ENCODE measurements around the gene TRAPPC8. TPM values are rescaled to one million over a fixed set of nuclear protein-coding genes. Genes with fewer than 3 reads are reported as not detected.

TRAPPC8 gene
- total and polyA plus RNA-seq, 10 of the 15 experiments (the other 5 are each of a cell fraction or from before 2014, with no cell fraction given) = 13.0 to 75.4 (median 24.8) TPM

GRCh38 chr18:31979714-31980113, 36.8 kb upstream of the TRAPPC8 start (continued):
- TF ChIP-seq ZNF687 (IDR thresholded peaks at IDR 0.05) = no peak
- no peak for TF ChIP-seq HCFC1 (IDR thresholded peaks at IDR 0.05; ENCODE audit: low read length)
- TF ChIP-seq NFIC (IDR thresholded peaks at IDR 0.05; ENCODE audit: low read depth, low read length) = no peak
- no peak for TF ChIP-seq MEF2B (IDR thresholded peaks at IDR 0.05; ENCODE audit: partially characterized antibody, poor library complexity, severe bottlenecking)
- TF ChIP-seq NFXL1 (IDR thresholded peaks at IDR 0.05; ENCODE audit: borderline replicate concordance) = no peak
- no peak for TF ChIP-seq POLR2A (IDR thresholded peaks at IDR 0.05; ENCODE audit: low read depth, low read length)
- no peak for TF ChIP-seq SMARCA5 (IDR thresholded peaks at IDR 0.05)
- TF ChIP-seq RFX5 (IDR thresholded peaks at IDR 0.05; ENCODE audit: low read depth, low read length) = no peak
- no peak for TF ChIP-seq ZZZ3 (IDR thresholded peaks at IDR 0.05; ENCODE audit: control insufficient read depth, insufficient read length, low read depth)
- no peak for TF ChIP-seq NFYA (IDR thresholded peaks at IDR 0.05; ENCODE audit: borderline replicate concordance, low read depth, low read length)

GRCh38 chr18:31978616-31979015, 35.7 kb upstream of the TRAPPC8 start:
- WGBS (ENCODE audit: insufficient coverage, insufficient replicate concordance, low lambda C conversion rate, missing lambda C conversion rate) = 32% methylated on average over 5 of the region's 5 CpGs
- no peak overlapping the region for H3K4me2 ChIP-seq (ENCODE audit: control insufficient read depth, insufficient read depth)
- ChIA-PET CTCF (no interaction called here), SMC1A (ENCODE audit: uncharacterized antibody, unreplicated experiment) (interaction anchor here (1.4 to 1.6 kb wide), 2 partner anchors 37 to 44 kb away, joined by 3 read pairs; no protein-coding TSS in a partner anchor), POLR2A (no interaction called here), RAD21 (ENCODE audit: unreplicated experiment) (interaction anchor here (0.8 to 1.2 kb wide), 2 partner anchors 240 to 256 kb away, joined by 3 to 4 read pairs; no protein-coding TSS in a partner anchor)
- no peak overlapping the region for H3K9ac ChIP-seq (ENCODE audit: control insufficient read depth, insufficient read depth, low read length)
- H2AFZ ChIP-seq (ENCODE audit: control insufficient read depth, low read depth, low read length) = no peak overlapping the region
- FAIRE-seq = no peak
- no peaks in the 10 kb centered on the region for H3K36me3 ChIP-seq (ENCODE audit: control insufficient read depth in 2 of 2, insufficient read depth in 2 of 2, low read length in 1 of 2)
- DNase-seq (ENCODE audit: low read depth, low spot score) = no peak
- no peak overlapping the region for H3K27ac ChIP-seq (ENCODE audit: control insufficient read depth, insufficient read depth)
- ATAC-seq = no peak
- in situ Hi-C loops (cut with MboI) (no loop called here), intact Hi-C loops (cut with micrococcal nuclease; ENCODE audit: unreplicated experiment) (loop anchor here (5.0 to 10.0 kb wide), 3 partner anchors 236 to 554 kb away; no protein-coding TSS in a partner anchor)
- H3K27me3 ChIP-seq (replicated peaks in 1 of 2; ENCODE audit: control insufficient read depth in 2 of 2, insufficient read depth in 2 of 2, low read length in 1 of 2) = no peaks in the 10 kb centered on the region
- no peak overlapping the region for H3K4me3 ChIP-seq
- peaks cover 13% of the 10 kb centered on the region; the same call in 2 of the 3 replicates for H3K9me3 ChIP-seq (replicated peaks; ENCODE audit: control insufficient read depth, insufficient read depth, low read length)
- no peaks in the 10 kb centered on the region for H3K4me1 ChIP-seq (ENCODE audit: control insufficient read depth, insufficient read depth, low read length)
- TF ChIP-seq CBX5 (IDR thresholded peaks at IDR 0.05; ENCODE audit: low read depth) (0 out of 2 replicates have a peak, but pooled peaks have one; percentile 44), TCF3 (IDR thresholded peaks at IDR 0.05; ENCODE audit: borderline replicate concordance, insufficient read depth, low read depth, low read length) (no peak)
- no TSS peak for BruUV-seq (replicated peaks)
- no peaks in the 10 kb centered on the region for H3K79me2 ChIP-seq (ENCODE audit: control insufficient read depth, insufficient read depth, low read length)
- no peaks in the 10 kb centered on the region for H4K20me1 ChIP-seq (ENCODE audit: control insufficient read depth, insufficient read depth)
